Osteocyte (in vitro differentiated cells): ENCODE measurements around the gene C1orf105. TPM values are rescaled to one million over a fixed set of nuclear protein-coding genes. Genes with fewer than 3 reads are reported as not detected.
"Not testable (repeated sequence)": the region's sequence is repeated elsewhere in the genome, so short reads cannot be mapped to it uniquely, and the experiment has no call there.

ENCODE experiments used
- DNase-seq: peaks from one replicate; pipeline ENCODE4 v3.0.0; 2021; ENCODE audit warnings: mixed read lengths; ENCODE audit not compliant: unreplicated experiment; ENCODE audit errors: extremely low spot score
- H3K27ac Mint-ChIP-seq: one replicate; pipeline ENCODE4 v1.8.0; 2021; ENCODE audit warnings: mild to moderate bottlenecking, mixed read lengths; ENCODE audit not compliant: unreplicated experiment
- H3K27me3 Mint-ChIP-seq: one replicate; pipeline ENCODE4 v1.8.0; 2021; ENCODE audit warnings: mixed read lengths; ENCODE audit not compliant: unreplicated experiment
- H3K36me3 Mint-ChIP-seq: one replicate; pipeline ENCODE4 v1.8.0; 2021; ENCODE audit warnings: mixed read lengths; ENCODE audit not compliant: unreplicated experiment
- H3K4me1 Mint-ChIP-seq: one replicate; pipeline ENCODE4 v1.8.0; 2021; ENCODE audit warnings: mixed read lengths; ENCODE audit not compliant: unreplicated experiment
- H3K4me3 Mint-ChIP-seq: one replicate; pipeline ENCODE4 v1.8.0; 2021; ENCODE audit warnings: mild to moderate bottlenecking, moderate library complexity, mixed read lengths; ENCODE audit not compliant: unreplicated experiment
- H3K9me3 Mint-ChIP-seq: one replicate; pipeline ENCODE4 v1.8.0; 2021; ENCODE audit warnings: mixed read lengths; ENCODE audit not compliant: unreplicated experiment
- CTCF ChIP-seq: fragments of 200-600 bp; sonication (generic); IDR thresholded peaks from 2 replicates; pipeline ENCODE4 v1.5.0; 2021; ENCODE audit warnings: antibody characterized with exemption, mild to moderate bottlenecking, moderate library complexity
- total RNA-seq: library from RNA; stranded (reverse); gene quantifications from 2 replicates; pipeline ENCODE4 v1.2.1, GENCODE V29; 2021

The C1orf105 gene
- total RNA-seq, 1 donor from 2014 or later: not detected

GRCh38 chr1:172494166-172494565 lies 73.7 kb downstream of the C1orf105 start:
- no peaks in the 10 kb centered on the region for H3K36me3 Mint-ChIP-seq
- no peaks in the 10 kb centered on the region for H3K9me3 Mint-ChIP-seq
- no peak overlapping the region for H3K27ac Mint-ChIP-seq
- no peak for TF ChIP-seq CTCF
- peaks cover 3% of the 10 kb centered on the region for H3K27me3 Mint-ChIP-seq
- DNase-seq: no peak
- no peak overlapping the region for H3K4me3 Mint-ChIP-seq
- H3K4me1 Mint-ChIP-seq: peaks cover 20% of the 10 kb centered on the region

- not testable (repeated sequence) for DNase-seq
Observed at GRCh38 chr1:172496127-172496526, 75.6 kb downstream of the C1orf105 start.

GRCh38 chr1:172496678-172497077 lies 76.2 kb downstream of the C1orf105 start:
- Mint-ChIP-seq H3K4me1 (peaks cover 20% of the 10 kb centered on the region), H3K27ac (peak overlapping the region; percentile 74), H3K36me3 (no peaks in the 10 kb centered on the region), H3K27me3 (peaks cover 5% of the 10 kb centered on the region), H3K9me3 (no peaks in the 10 kb centered on the region), H3K4me3 (peak overlapping the region; percentile 31)
- no peak for TF ChIP-seq CTCF
- no peak for DNase-seq

More at GRCh38 chr1:172496127-172496526, 75.6 kb downstream of the C1orf105 start:
- H3K27ac Mint-ChIP-seq, H3K4me3 Mint-ChIP-seq, H3K27me3 Mint-ChIP-seq, H3K36me3 Mint-ChIP-seq, H3K9me3 Mint-ChIP-seq: not testable (repeated sequence)
- H3K4me1 Mint-ChIP-seq: peaks cover 20% of the 10 kb centered on the region

GRCh38 chr1:172497230-172497629 lies 76.7 kb downstream of the C1orf105 start:
- H3K27ac Mint-ChIP-seq: peak overlapping the region; percentile 74
- TF ChIP-seq CTCF: no peak
- H3K27me3 Mint-ChIP-seq: peaks cover 10% of the 10 kb centered on the region
- H3K9me3 Mint-ChIP-seq: no peaks in the 10 kb centered on the region
- peak overlapping the region; percentile 31 for H3K4me3 Mint-ChIP-seq
- H3K36me3 Mint-ChIP-seq: no peaks in the 10 kb centered on the region
- H3K4me1 Mint-ChIP-seq: peaks cover 20% of the 10 kb centered on the region
- DNase-seq: peak; percentile 88

GRCh38 chr1:172498857-172499256 lies 78.4 kb downstream of the C1orf105 start:
- H3K4me1 Mint-ChIP-seq: peaks cover 20% of the 10 kb centered on the region
- peaks cover 21% of the 10 kb centered on the region for H3K27me3 Mint-ChIP-seq
- H3K36me3 Mint-ChIP-seq: no peaks in the 10 kb centered on the region
- no peaks in the 10 kb centered on the region for H3K9me3 Mint-ChIP-seq
- H3K27ac Mint-ChIP-seq: no peak overlapping the region
- TF ChIP-seq CTCF: no peak
- no peak overlapping the region for H3K4me3 Mint-ChIP-seq
- no peak for DNase-seq

- no peaks in the 10 kb centered on the region for H3K9me3 Mint-ChIP-seq
- no peak overlapping the region for H3K27ac Mint-ChIP-seq
- peaks cover 26% of the 10 kb centered on the region for H3K27me3 Mint-ChIP-seq
- H3K4me1 Mint-ChIP-seq: peaks cover 20% of the 10 kb centered on the region
- no peak for TF ChIP-seq CTCF
- no peaks in the 10 kb centered on the region for H3K36me3 Mint-ChIP-seq
- H3K4me3 Mint-ChIP-seq: no peak overlapping the region
- DNase-seq: no peak
Observed at GRCh38 chr1:172499636-172500141, 79.2 kb downstream of the C1orf105 start.
